GM18868 (cell line): ENCODE results near the gene ID2.

ENCODE experiments used
- ATAC-seq: cut with Tn5 transposase; IDR thresholded peaks from one replicate; pipeline ENCODE4 v1.9.1; 2021; ENCODE audit warnings: mild to moderate bottlenecking, moderate library complexity; ENCODE audit not compliant: unreplicated experiment

The ID2 gene

GRCh38 chr2:8667896-8668512 is 13.9 kb upstream of the ID2 start:
- no peak for ATAC-seq

DNA sequence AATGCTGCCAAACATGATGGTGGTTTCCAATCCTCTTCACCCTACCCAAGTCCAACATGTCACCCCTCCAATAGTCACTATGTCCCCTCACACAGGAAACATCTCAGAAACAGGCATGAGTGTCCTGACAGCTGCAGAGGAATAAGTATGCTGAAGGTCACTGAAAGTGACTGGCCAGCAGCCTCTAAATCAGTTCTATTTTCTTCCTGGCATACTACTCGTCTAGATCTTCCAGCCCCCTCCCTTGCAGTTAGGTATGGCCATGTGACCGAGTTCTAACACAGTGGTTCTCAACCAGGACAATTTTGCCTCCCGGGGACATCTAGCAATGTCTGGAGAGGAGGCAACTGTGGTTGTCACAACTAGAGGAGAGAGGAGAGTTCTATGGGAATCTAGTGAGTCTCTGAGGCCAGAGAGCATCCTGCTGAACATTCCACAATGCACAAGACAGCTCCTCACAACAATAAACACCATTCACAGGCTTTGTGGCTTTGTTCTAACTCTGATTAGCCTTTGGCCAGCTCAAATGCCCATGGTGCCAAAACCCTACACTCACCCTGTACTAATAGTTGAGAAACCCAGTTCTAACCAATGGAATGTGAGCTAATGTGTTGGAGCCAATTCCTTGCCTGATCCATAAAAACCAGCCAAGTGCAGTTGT is 12.6 kb upstream of the ID2 start:
- ATAC-seq, result no peak

- no peak for ATAC-seq
Measured at GRCh38 chr2:8670580-8670979, 11.3 kb upstream of the ID2 start.

- ATAC-seq, result no peak
Measured at GRCh38 chr2:8671176-8671575, 10.7 kb upstream of the ID2 start.

DNA sequence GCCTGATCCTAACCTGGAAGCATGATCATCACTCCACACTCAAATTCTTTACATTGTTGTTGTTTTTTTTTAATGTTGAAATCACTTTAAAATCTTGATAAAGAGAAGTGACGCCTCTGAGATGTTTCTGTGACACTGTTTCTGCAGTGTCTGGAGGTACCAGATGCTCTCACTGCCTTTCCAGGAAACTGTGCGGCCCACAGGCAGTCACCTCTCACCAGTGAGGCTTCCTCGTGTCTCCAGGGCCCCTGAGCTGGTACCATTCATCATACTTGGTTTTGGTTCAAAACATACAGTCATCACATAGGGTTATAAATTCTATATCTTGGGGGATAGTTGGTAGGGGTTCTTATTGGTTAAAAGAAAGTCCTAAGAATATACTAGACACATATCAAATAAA is 10.1 kb upstream of the ID2 start:
- ATAC-seq, result no peak

DNA sequence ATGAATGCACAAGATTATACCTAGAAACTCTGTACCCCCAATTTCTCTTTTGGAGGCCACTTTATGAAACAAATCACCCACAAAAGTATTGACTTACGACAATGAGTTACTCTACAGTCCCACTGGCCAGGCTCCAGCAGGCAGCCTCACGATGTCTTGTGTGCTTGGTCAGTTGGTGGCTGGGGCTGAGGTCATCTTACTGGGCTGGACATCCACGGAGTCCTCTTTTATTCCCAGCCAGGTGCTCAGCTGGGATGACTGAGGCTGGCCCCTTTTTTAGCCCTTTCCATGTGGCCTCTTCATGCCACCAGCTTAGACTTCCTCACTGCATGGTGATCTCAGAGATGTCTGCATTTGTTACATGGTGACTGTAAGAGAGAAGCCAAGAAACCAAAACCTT is 8.9 kb upstream of the ID2 start:
- no peak for ATAC-seq

DNA sequence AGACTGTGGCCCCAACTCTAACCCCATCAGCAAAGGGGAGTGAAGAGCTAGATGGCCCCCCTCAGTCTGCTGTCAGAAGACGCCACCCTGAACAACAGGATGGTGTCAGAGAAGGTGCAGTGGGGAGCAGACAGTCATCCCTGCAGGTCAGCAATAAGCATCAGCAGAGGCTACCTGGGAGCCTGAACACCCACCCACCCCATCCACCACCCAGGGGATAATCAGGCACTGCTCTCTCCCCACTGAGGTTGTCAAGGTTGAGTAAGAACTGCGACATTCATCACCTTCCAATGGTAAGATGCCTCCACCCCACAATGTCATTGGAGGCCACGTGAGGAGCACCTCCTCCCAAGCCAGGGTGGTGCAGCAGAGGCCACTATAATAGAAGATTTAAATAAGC is 8.5 kb upstream of the ID2 start:
- ATAC-seq, result no peak

- no peak for ATAC-seq
Measured at GRCh38 chr2:8674420-8675009, 7.3 kb upstream of the ID2 start.

- ATAC-seq, result no peak
Measured at GRCh38 chr2:8675543-8675942, 6.3 kb upstream of the ID2 start.

DNA sequence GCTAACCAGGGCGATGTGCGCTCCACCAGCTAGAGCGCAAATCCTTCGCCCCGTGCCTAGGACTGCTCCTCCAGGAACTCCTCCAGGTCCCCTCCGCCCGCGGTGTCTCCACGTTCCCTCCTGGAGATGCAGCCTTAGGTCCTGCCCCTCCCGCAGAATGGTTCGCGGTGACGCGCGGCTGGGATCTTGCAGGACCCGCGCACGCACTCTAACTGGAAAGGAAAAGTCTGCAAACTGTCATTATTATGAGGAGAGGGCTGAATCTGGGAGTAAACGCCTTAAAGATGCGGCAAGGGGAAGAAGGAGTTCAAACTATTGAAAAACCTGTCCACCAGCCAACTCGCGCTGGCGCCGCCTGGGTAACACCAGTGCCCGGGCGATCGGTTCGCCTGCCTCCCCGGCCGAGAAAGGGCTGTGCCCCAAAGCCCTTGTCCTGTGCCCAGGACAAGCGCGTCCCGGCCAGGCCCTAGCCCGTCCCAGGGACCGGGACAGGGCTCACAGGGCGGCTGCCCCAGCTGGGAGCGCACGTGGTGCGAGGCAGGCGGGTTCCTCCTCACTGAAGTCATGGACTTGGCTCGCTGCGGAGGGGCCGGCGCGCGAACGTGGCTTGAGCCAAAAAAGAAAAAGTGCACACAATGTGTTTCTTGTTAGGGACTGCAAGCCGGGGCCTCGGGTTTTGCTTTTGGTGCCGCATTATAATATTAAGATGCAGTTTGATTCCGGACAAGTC is 5.5 kb upstream of the ID2 start:
- ATAC-seq, result no peak

DNA sequence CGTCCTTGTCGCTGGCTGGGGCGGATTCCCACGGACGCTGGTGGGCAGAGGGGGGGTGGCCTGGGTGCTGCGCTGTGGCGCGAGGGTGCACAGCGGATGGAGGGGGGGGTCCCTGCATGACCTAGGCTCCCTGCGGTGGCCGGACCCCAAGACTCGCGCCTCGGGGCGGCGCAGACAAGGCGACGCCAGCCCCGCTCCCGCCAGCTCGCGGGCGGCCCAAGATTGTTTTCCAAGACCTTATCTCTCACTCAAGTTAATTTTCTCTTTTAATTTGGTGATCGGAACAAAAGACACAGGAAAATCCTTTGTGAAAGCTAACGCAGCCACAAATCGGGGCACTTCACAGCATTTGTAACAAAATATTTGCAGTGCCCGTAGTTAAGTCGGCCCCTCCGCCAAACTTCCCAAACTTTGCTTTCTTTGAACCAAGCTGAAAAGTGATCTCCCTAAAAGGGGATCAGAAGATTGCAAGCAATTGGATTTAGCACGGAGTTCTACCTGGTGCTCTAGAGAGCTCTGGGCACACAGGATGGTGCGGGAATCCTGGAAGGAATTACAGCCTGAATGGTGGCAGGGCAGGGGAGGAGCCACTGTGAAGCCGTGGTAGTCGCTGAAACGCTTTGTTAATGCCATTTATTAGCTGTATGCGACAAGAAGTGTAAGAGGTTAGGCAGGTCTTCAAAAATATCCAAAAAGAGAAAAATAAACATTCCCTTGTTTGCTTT is 4.8 kb upstream of the ID2 start:
- no peak for ATAC-seq

DNA sequence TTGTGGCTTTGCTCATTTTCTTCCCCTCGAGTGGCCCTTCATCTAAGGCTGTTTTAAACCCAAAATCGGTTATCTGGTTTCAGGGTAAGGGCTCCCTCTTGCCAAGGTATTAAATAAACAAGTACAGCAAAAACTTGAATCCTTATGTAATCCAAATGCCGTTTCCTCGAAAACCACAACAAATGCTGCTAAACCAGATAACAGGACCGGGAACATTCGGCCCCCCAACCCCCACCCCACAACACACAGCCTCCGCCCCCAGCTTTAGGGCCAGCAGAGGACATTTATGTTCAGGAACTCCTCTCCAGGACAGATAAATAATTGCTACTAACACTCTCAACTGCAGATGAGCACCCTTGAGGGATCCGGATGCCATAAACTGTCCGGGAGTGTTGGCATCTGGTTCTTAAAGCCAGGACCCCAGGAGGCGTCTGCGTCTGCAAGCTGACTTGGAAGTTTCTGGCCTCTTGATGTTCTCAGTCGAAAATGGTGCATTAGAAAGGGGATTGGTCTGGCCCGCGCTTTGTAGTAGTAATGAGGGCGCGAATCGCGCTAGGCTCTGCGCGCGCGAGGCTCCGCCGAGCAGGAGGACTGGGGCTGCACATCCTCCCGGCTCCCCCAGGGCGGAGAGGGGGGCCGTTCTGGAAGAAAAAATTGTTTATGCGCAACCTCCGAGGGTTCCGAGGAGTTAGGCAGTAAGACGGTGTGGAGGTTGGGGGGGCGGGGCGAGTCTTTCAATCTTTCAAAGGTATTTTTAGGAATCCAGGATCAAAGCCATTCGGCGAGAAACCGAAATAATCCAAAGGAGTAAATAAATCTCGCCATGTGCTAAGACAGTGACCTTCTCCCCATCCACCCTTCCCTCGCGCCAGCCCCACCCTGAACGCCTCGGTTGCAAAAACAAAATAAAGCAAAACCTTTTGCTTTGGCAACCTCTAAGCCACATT is 3.9 kb upstream of the ID2 start:
- no peak for ATAC-seq

DNA sequence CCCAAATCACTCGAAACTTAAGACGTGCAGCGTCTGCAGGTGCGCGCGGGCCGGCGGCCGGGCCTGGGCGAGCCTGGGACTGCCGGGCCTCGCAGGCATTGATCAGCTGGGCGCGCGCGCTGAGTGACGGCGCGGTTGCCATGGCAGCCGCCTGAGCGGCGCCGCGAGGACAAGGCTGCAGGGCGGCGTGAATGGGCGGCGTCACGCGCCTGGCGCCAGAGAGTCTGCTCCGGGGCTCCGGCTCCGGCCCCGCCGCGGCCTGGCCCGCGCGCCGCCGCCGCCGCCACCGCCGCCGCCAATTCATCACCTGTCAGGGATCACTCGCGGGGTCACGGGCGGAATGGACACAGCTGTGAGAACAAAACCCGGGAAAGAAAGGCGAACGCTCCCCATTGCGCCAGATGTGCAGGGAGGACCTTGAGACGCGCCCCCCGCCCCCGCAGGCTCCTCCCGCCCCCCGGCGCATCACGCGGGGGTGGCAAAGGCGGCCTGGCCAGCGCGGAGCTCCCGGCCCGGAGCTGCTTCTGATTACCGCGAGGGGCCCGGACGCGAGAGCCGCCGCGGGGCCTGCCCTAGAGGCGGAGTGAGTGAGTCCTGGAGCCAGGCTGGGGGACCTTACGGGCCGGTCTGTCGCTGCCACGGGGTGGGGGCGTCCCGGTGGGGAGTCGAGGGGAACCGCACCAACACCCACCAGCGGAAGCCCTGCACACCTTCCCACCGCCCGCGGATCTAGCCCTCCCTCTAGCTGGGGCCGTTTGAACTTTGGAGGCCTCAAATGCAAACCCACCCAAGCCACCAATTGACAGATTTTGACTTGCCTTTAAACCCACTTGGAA is 2.9 kb upstream of the ID2 start:
- ATAC-seq, result peak; percentile 73

GRCh38 chr2:8679567-8679826 is 2.4 kb upstream of the ID2 start:
- ATAC-seq, result no peak

DNA sequence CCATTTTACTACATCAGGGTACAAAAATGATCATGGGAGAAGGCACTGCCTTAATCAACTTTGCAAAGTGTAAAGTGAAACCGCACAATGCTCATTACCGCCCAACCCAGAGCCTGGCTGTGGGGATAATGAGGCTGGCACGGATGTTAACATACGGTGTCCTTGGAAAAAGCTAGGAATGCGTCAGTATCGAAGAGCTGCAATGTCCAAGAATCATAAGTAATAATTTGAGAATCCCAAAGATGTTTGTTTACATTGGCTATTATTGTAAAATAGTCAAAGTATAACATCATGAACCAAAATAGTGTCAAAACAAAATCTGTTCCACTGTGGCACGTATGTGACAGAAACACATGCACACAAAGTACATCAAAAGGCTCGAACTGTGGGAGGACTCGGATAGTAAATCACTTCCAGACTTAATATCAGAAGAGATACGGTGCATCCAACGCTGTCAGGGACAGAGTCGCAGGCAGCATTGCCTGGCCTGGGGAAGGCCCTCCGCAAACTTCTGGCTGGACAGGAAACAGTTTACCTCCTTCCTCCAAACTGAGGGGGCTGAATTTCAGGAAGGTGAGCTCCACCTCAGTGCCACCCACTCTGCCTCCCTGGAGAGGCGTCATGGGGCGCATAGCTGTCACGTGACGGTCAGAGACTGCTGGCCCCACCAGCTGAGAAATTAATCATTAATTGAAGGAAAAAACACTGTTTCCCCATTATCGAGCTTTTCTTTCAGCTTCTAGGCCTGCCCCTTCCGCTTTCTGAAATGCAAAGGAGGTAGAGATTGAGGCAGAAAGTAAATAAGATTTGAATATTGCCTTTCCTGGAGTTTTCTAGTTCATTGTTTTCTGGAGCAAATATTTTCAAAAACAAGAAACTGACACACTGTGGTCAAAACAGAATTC is 1.8 kb upstream of the ID2 start:
- ATAC-seq, result no peak

DNA sequence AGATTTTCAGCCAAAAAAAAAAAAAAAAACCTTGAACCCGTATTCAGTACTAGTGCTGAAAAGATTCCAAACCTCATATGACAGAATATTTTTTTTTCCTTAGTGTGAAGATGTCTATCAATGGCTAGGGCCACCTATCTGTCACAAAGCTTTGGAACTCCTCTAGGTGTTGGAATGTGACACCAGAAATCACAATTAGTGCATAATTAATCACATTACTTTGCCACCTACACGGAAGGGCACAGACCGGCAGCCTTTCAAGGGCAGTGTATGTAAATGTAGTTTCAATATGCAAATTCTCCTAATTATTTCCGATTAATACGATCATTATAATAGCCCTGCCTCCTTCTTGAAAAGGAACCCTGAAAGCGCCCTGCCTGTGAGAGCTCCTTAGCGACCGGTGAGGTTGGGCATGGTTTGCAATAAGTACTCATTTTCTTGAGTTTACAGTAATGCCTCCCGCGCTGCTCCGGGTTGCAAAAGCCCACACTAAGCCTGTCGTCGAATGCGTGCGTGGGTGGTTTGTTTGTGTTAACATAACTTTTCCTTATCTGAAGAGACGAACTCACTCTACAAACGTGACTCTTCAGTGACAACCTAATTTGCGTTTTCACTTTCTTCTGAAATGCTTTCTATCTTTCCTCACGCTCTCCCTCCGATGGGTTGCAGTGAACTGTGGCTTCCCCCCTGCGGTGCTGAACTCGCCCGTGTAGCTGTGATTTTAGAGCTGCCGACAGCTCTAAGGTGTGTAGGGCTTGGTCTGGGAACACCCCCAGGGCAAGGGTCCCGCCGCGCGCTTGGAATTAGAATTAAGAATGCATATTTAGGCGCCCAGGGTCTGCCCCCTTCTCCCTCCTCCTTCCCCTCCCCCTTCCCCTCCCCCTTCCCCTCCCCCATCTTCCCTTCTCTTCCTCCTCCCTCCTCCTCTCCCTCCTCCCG is 765 bp upstream of the ID2 start:
- no peak for ATAC-seq
